CD14-positive monocyte (primary cell): ENCODE measurements around the gene LYRM7. TPM values are rescaled to one million over a fixed set of nuclear protein-coding genes. Genes with fewer than 3 reads are reported as not detected.

Experiments
- DNase-seq, 3 donors: peaks; one replicate each; pipeline ENCODE4 v3.0.0-alpha.2; 2011 to 2022
- H2AFZ ChIP-seq: 2 replicates; pipeline ENCODE4 v1.6.0; 2012; ENCODE audit warnings: mild to moderate bottlenecking, low read depth, low read length, inconsistent platforms; ENCODE audit not compliant: insufficient read depth, poor library complexity, severe bottlenecking
- H3K27ac ChIP-seq, 2 donors: 1 replicate in 1 of 2; 2 replicates in 1 of 2; pipeline ENCODE4 v1.5.1; 2012 to 2013; ENCODE audit warnings: low read length in 2 of 2, control low read depth in 1 of 2, inconsistent platforms in 1 of 2, low read depth in 1 of 2, mild to moderate bottlenecking in 1 of 2
- H3K27me3 ChIP-seq, 2 donors: one replicate each; pipeline versions ENCODE4 v1.6.0 to v1.6.1; 2011 to 2013; ENCODE audit warnings: low read length in 2 of 2; ENCODE audit not compliant: control insufficient read depth in 2 of 2, insufficient read depth in 2 of 2
- H3K36me3 ChIP-seq, 2 donors: replicated peaks in 1 of 2; 1 replicate in 1 of 2; 2 replicates in 1 of 2; pipeline versions ENCODE4 v1.5.1 to v1.6.1; 2012 to 2013; ENCODE audit warnings: low read length in 2 of 2, control low read depth in 1 of 2, inconsistent platforms in 1 of 2, mild to moderate bottlenecking in 1 of 2; ENCODE audit not compliant: insufficient read depth in 2 of 2, control insufficient read depth in 1 of 2
- H3K4me1 ChIP-seq, 2 donors: 1 replicate in 1 of 2; 2 replicates in 1 of 2; pipeline versions ENCODE4 v1.5.1 to v1.6.1; 2012 to 2013; ENCODE audit warnings: low read length in 2 of 2, control low read depth in 1 of 2, inconsistent platforms in 1 of 2, mild to moderate bottlenecking in 1 of 2, moderate library complexity in 1 of 2; ENCODE audit not compliant: insufficient read depth in 2 of 2, control insufficient read depth in 1 of 2
- H3K4me2 ChIP-seq: replicated peaks from 2 replicates; pipeline ENCODE3; 2012; ENCODE audit warnings: low read length, moderate library complexity, mild to moderate bottlenecking; ENCODE audit not compliant: poor library complexity, severe bottlenecking; ENCODE audit errors: extremely low read depth
- H3K4me3 ChIP-seq, 3 experiments: fragments of 200-600 bp in 1 of 3; sonication (generic) in 1 of 3; replicated peaks in 1 of 3; 1 replicate in 2 of 3; 2 replicates in 1 of 3; pipeline ENCODE4 v1.5.1; 2011 to 2013; ENCODE audit warnings: low read length in 3 of 3, mild to moderate bottlenecking in 3 of 3, control low read depth in 2 of 3, low read depth in 2 of 3, inconsistent platforms in 1 of 3, moderate library complexity in 1 of 3
- H3K79me2 ChIP-seq: 2 replicates; pipeline ENCODE4 v1.6.0; 2012; ENCODE audit warnings: mild to moderate bottlenecking, control low read depth, inconsistent platforms, low read length, moderate library complexity; ENCODE audit not compliant: insufficient read depth
- H3K9ac ChIP-seq: 2 replicates; pipeline ENCODE4 v1.6.0; 2017; ENCODE audit warnings: low read length, mild to moderate bottlenecking; ENCODE audit not compliant: insufficient read depth, poor library complexity, severe bottlenecking
- H3K9me3 ChIP-seq, 2 donors: replicated peaks in 1 of 2; 1 replicate in 1 of 2; 2 replicates in 1 of 2; pipeline versions ENCODE4 v1.5.1 to v1.6.1; 2012 to 2013; ENCODE audit warnings: low read length in 2 of 2, control low read depth in 1 of 2; ENCODE audit not compliant: control insufficient read depth in 1 of 2, insufficient read depth in 1 of 2
- H4K20me1 ChIP-seq: 2 replicates; pipeline ENCODE4 v1.6.0; 2012; ENCODE audit warnings: mild to moderate bottlenecking, low read length, control low read depth, moderate library complexity; ENCODE audit not compliant: insufficient read depth
- H3K27ac Mint-ChIP-seq, 7 donors: one replicate each; pipeline ENCODE4 v1.8.0; 2020; ENCODE audit warnings: mild to moderate bottlenecking in 7 of 7, mixed read lengths in 7 of 7, moderate library complexity in 6 of 7, inconsistent platforms in 2 of 7
- H3K27me3 Mint-ChIP-seq, 3 donors: one replicate each; pipeline ENCODE4 v1.8.0; 2021 to 2022; ENCODE audit warnings: low read depth in 3 of 3, mild to moderate bottlenecking in 3 of 3, mixed read lengths in 3 of 3, moderate library complexity in 3 of 3, inconsistent platforms in 1 of 3
- H3K36me3 Mint-ChIP-seq, 2 donors: one replicate each; pipeline ENCODE4 v1.8.0; 2020; ENCODE audit warnings: mixed read lengths in 2 of 2, inconsistent platforms in 1 of 2, mild to moderate bottlenecking in 1 of 2
- H3K4me1 Mint-ChIP-seq: one replicate; pipeline ENCODE4 v1.8.0; 2020; ENCODE audit warnings: mild to moderate bottlenecking, mixed read lengths
- H3K4me3 Mint-ChIP-seq, 2 donors: one replicate each; pipeline ENCODE4 v1.8.0; 2020; ENCODE audit warnings: mild to moderate bottlenecking in 2 of 2, mixed read lengths in 2 of 2, moderate library complexity in 1 of 2
- H3K9me3 Mint-ChIP-seq, 7 donors: one replicate each; pipeline ENCODE4 v1.8.0; 2020 to 2022; ENCODE audit warnings: mixed read lengths in 7 of 7, mild to moderate bottlenecking in 6 of 7, moderate library complexity in 6 of 7, inconsistent platforms in 2 of 7
- CTCF ChIP-seq: fragments of 200-600 bp; IDR thresholded peaks from one replicate; pipeline ENCODE4 v1.8.0; 2022; ENCODE audit warnings: antibody characterized with exemption, mild to moderate bottlenecking
- WGBS: methylation state at CpG from one replicate; pipeline ENCODE4 v1.1.5; 2013; ENCODE audit warnings: missing lambda C conversion rate; ENCODE audit not compliant: insufficient coverage; 5-methylcytosine and 5-hydroxymethylcytosine counted together
- intact Hi-C, 2 donors: fragments of 100-400 bp; cut with micrococcal nuclease; formaldehyde crosslinking; loops; one replicate each; pipeline versions ENCODE4 v1.15.0 to v1.15.1; 2023
- polyA plus RNA-seq, 3 donors: library from polyadenylated mRNA; depleted of rRNA in 1 of 3; unstranded in 2 of 3; stranded (reverse) in 1 of 3; fragments of 300-500 nt in 2 of 3; fragments of >200 nt in 1 of 3; fragmentation: Illumina TruSeq in 2 of 3; gene quantifications; 1 replicate in 2 of 3; 2 replicates in 1 of 3; pipeline ENCODE4 v1.2.3, GENCODE V29; 2012 to 2021

Gene LYRM7
- polyA plus RNA-seq, 3 donors: 3.1 to 3.7 (median 3.2) TPM

GRCh38 chr5:131160134-131160533 is 10.6 kb upstream of the LYRM7 start:
- H3K4me3 Mint-ChIP-seq: no peak overlapping the region
- no peak for DNase-seq
- H3K36me3 Mint-ChIP-seq: peaks cover 39 to 52% of the 10 kb centered on the region in 2 donors
- no CpG with 5 or more reads among the region's 2 CpGs for WGBS
- no peak overlapping the region for H3K4me2 ChIP-seq
- peaks cover 14% of the 10 kb centered on the region for H3K4me1 Mint-ChIP-seq
- peaks cover 0 to 2% (median 0%) of the 10 kb centered on the region in 7 donors for H3K9me3 Mint-ChIP-seq
- no peaks in the 10 kb centered on the region for H3K9me3 ChIP-seq
- no peaks in the 10 kb centered on the region for H3K27me3 Mint-ChIP-seq
- no peak overlapping the region for H3K4me3 ChIP-seq
- peaks cover 43% of the 10 kb centered on the region for H3K79me2 ChIP-seq
- peaks cover 41 to 50% of the 10 kb centered on the region in 2 donors for H3K36me3 ChIP-seq
- no peak overlapping the region for H2AFZ ChIP-seq
- peaks cover 7% of the 10 kb centered on the region for H4K20me1 ChIP-seq
- H3K9ac ChIP-seq: no peak overlapping the region
- TF ChIP-seq CTCF: no peak
- H3K4me1 ChIP-seq: peaks cover 13 to 21% of the 10 kb centered on the region in 2 donors
- intact Hi-C loops: loop anchor here (5.0 to 10.0 kb wide), 2 partner anchors 95 to 222 kb away; no protein-coding TSS in a partner anchor
- H3K27ac ChIP-seq: no peak overlapping the region
- no peaks in the 10 kb centered on the region for H3K27me3 ChIP-seq
- H3K27ac Mint-ChIP-seq: peak overlapping the region in 1 of 7 donors; percentile 35

- intact Hi-C loops: loop anchor here (5.0 to 10.0 kb wide), 2 partner anchors 91 to 219 kb away; no protein-coding TSS in a partner anchor
- peaks cover 0 to 2% (median 0%) of the 10 kb centered on the region in 3 donors for H3K27me3 Mint-ChIP-seq
- H3K9me3 Mint-ChIP-seq: no peaks in the 10 kb centered on the region
- DNase-seq: peak; percentile 4 to 34 (median 16)
- peaks cover 35 to 41% of the 10 kb centered on the region in 2 donors for H3K36me3 ChIP-seq
- H3K4me3 Mint-ChIP-seq: peak overlapping the region; percentile 82 to 94
- peak overlapping the region; percentile 90 for H3K4me2 ChIP-seq
- peaks cover 19 to 28% of the 10 kb centered on the region in 2 donors for H3K4me1 ChIP-seq
- H3K27me3 ChIP-seq: no peaks in the 10 kb centered on the region
- H3K27ac ChIP-seq: peak overlapping the region; percentile 93 to 97
- no peaks in the 10 kb centered on the region for H3K9me3 ChIP-seq
- peak overlapping the region; percentile 75 for H3K9ac ChIP-seq
- WGBS: 0% methylated on average over 4 of the region's 9 CpGs
- peaks cover 7% of the 10 kb centered on the region for H4K20me1 ChIP-seq
- H3K4me1 Mint-ChIP-seq: peaks cover 22% of the 10 kb centered on the region
- H3K4me3 ChIP-seq: peak overlapping the region; percentile 60 to 93 (median 84)
- H3K36me3 Mint-ChIP-seq: peaks cover 31 to 38% of the 10 kb centered on the region in 2 donors
- peaks cover 43% of the 10 kb centered on the region for H3K79me2 ChIP-seq
- no peak overlapping the region for H2AFZ ChIP-seq
- peak overlapping the region; percentile 80 to 94 (median 92) for H3K27ac Mint-ChIP-seq
- TF ChIP-seq CTCF: no peak
These were observed 7.2 kb upstream of the LYRM7 start for GRCh38 chr5:131163276-131164119.
